ENCODE measurements around the gene HNRNPH3.

The HNRNPH3 gene

GRCh38 chr10:68330852-68331454 is 911 bp upstream of the HNRNPH3 start:
- DNase-seq (ENCODE audit: low read depth), result peak; percentile 9

- peak; percentile 35 for DNase-seq (ENCODE audit: low read depth)
Measured at GRCh38 chr10:68332259-68333057, 594 bp downstream of the HNRNPH3 start, which contains the start of gene PBLD. TSS of gene PBLD (minus strand) at chr10:68332928. CDS start at chr10:68306844, 26,084 bp downstream.

GRCh38 chr10:68333058-68333395 is 1.2 kb downstream of the HNRNPH3 start:
- DNase-seq (ENCODE audit: low read depth), result no peak

DNA sequence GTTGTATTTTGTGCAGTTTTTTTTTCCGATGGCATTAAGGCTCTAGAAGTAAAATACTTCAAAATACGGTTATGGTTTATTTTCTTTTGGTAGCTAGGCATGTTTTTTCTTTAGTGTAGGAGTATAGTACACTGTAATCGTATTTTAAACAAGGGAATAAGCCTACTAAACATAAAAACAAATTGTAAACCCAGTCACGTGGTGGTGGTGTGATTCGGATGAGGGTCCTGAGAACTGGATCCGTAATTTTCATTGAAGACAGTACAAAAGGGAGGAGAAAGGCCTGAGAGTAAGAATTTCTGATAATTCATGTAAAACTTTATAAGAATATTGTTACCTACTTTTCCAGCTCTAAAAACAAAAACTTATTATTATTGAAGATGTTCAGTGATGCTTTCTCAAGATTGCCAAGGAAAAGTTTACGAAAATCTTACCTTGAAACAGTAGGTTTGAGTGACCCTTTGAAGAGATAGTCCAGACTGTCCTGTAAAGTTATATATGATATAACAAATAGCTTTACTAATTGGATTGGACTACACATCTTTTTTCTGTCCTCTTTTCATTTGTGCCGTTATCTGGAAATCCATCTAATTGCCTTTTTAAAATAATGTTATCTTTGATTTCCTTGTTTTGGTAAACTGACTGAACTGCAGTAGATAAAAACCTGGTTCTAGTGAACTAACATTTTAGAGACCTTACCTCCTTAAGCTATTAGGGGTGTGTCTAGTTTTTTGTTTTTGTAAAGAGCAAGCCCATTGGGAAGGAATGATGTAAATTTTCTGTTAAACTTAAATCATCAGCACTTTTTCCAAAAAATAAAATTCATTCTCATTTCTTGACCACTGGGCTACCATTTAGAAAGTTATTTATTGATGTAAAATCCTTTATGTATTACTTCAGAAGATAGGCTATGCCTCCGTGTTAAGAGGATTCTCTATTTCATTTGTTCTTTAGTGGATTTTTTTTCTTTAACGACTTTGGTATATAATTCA is 1.9 kb downstream of the HNRNPH3 start:
- no peak for DNase-seq (ENCODE audit: low read depth)

GRCh38 chr10:68334672-68335467 is 3.0 kb downstream of the HNRNPH3 start:
- DNase-seq (ENCODE audit: low read depth), result no peak

- no peak for DNase-seq (ENCODE audit: low read depth)
Measured at GRCh38 chr10:68336754-68337351, 5.0 kb downstream of the HNRNPH3 start.

DNA sequence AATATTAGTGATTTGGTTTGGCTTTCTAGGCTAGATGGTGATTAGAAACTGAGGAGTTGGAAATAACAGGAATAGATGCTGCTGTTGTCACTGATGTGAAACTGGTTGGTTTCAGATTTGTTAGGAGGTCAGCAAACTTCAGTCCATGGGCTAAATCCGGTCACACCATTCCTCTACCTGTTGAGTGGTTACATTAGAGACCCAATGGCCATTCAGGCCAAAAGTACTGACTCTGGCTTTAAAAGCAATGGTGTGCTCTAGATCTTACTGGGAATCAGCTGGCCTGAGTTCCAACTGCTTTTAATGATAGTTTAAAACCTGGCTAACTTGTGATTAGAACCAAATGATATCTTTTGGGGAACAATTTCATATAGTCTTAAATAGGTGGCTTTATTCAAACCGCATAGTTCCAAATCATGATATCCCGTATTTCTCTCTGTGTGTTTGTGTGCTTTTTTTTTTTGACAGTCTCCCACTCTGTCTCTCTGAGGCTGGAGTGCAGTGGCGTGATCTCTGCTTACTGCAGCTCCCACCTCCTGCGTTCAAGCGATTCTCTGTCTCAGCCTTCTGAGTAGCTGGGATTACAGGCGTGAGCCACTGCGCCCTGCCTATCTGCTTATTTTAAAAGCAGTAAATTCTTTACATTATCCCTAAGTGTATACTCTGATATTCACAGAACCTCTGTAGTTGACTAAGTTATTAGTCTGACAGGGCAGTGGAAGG is 8.7 kb downstream of the HNRNPH3 start:
- no peak for DNase-seq (ENCODE audit: low read depth)

- no peak for DNase-seq (ENCODE audit: low read depth)
Measured at GRCh38 chr10:68342909-68343516, 11.1 kb downstream of the HNRNPH3 start.

GRCh38 chr10:68345621-68346020 is 13.8 kb downstream of the HNRNPH3 start:
- no peak for DNase-seq (ENCODE audit: low read depth)

DNA sequence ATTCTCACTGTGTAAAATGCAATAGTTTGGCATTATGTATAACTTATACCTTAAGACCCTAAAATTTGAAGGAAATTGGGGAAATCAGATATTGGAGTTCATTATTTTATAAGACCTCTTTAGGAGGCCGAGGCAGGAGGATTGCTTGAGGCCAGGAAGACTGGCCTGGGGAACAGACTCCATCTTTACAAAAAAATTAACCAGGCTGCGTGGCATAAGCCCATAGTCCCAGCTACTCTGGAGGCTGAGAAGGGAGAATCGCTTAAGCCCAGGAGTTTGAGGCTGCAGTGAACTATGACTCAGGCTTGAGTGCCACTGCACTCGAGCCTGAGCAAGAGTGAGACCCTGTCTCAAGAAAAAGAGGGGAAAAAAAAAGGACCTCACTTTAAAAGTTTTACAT is 14.9 kb downstream of the HNRNPH3 start:
- no peak for DNase-seq (ENCODE audit: low read depth)

DNA sequence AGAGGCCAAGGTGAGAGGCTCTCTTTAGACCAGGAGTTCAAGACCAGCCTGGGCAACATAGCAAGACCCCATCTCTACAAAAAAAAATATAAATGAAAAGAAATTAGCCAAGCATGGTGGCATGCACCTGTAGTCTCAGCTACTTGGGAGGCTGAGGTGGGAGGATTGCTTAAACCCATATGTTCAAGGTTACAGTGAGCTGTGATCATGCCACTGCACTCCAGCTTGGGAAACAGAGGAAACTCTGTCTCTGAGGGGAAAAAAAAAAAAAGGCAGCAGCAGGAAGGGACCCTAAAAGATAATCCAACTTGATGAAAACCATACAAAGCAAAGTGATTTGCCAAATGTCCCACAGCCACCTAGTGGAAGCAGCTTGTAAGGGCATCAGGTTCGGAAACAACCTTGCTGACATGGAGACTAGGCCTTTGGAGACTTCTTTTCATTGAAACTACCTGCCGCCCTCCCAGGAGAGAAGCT is 16.4 kb downstream of the HNRNPH3 start:
- peak; percentile 24 for DNase-seq (ENCODE audit: low read depth)

DNA sequence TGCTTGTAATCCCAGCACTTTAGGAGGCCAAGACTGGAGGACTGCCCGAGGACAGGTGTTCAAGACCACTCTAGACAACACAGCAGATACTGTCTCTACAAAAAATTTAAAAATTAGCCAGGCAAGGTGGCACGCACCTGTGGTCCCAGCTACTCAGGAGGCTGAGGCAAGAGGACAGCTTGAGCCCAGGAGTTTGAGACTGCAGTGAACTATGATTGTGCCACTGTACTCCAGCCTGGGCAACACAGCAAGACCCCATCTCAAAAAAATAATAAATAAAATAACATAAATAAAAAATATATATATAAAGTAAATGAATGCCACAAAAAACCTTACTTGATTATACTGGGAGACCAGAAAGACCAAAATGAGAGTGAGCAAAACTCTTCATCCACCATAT is 21.7 kb downstream of the HNRNPH3 start:
- DNase-seq (ENCODE audit: low read depth), result no peak

GRCh38 chr10:68359189-68359588 is 27.3 kb downstream of the HNRNPH3 start:
- no peak for DNase-seq (ENCODE audit: low read depth)

- no peak for DNase-seq (ENCODE audit: low read depth)
Measured at GRCh38 chr10:68362590-68362989, 30.7 kb downstream of the HNRNPH3 start.

GRCh38 chr10:68364101-68364886 is 32.4 kb downstream of the HNRNPH3 start:
- no peak for DNase-seq (ENCODE audit: low read depth)

DNA sequence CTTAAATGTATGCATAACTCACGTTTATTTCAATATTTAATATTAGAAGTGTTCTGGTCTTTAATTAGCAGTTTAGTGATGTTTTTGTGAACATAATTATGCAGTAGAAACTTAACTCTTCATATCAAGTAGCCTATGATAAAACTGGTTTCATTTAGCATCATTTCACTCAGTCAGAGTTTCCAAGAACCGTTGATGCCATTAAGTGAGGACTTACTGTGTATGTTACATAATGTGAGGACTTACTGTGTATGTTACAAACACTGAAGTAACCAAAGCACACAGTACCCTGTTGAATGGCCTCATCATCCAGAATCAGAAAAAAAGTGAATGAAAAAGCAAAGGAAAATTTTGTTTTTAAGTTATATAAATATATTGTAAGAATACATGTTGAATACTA is 33.7 kb downstream of the HNRNPH3 start:
- DNase-seq (ENCODE audit: low read depth), result no peak

GRCh38 chr10:68366600-68366999 is 34.7 kb downstream of the HNRNPH3 start:
- DNase-seq (ENCODE audit: low read depth), result no peak

DNA sequence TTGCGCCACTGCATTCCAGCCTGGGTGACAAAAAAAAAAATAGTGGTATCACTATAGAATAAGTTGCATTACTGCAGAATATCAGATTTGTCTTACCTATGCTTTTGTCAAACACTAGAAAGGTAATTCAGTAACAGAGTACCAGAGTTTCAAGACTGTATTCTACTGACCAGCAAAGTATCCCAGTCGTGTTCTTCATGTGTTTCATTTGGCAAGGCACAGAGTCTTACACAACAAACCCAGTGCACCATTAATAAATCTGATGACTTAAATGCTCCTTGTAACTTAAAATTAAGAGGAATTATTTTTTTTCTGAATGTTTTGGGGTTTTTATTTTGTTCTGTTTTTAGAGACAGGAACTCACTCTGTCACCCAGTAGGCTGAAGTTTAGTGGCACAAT is 35.3 kb downstream of the HNRNPH3 start:
- no peak for DNase-seq (ENCODE audit: low read depth)

DNA sequence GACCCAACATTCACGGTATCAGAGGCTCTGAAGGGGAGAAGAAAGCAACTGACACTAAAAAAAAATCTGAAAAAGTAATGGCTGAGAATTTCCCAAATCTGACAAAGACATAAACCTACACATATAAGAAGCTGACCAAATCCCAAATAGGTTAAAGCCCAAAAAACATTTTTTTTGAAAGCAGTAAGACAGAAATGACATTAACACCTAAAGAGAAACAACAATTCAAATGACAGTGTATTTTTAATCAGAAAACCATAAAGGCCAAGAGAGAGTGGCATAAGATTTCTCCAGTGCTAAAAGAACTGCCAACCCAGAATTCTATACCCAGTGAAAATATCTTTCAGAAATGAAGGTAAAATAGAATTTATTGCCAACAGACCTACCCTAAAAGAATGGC is 39.7 kb downstream of the HNRNPH3 start:
- DNase-seq (ENCODE audit: low read depth), result no peak
